Endometrial microvascular endothelial cells (primary cell): Measurements from ENCODE around the gene LAMC1. TPM values are rescaled to one million over a fixed set of nuclear protein-coding genes. Genes with fewer than 3 reads are reported as not detected.

Experiments used
- in situ Hi-C: cut with HindIII; loops from 2 replicates; pipeline ENCODE4 v1.10.0; 2017; ENCODE audit warnings: low sequenced_read_pairs, low pct_unique_long_range_greater_than_20kb; ENCODE audit errors: inconsistent ontology term
- total RNA-seq: library from RNA; depleted of rRNA; stranded (reverse); fragments of >200 nt; gene quantifications from one replicate; pipeline ENCODE4 v1.2.3, GENCODE V29; 2015; ENCODE audit errors: inconsistent ontology term

Gene LAMC1
- total RNA-seq, 1 donor from 2014 or later: 269 TPM

- in situ Hi-C loops: no loop called here
These were observed 4.0 kb upstream of the LAMC1 start for GRCh38 chr1:183019139-183019740.

GRCh38 chr1:183019860-183020259, 3.4 kb upstream of the LAMC1 start:
- in situ Hi-C loops: no loop called here

GRCh38 chr1:183021405-183022201, 1.6 kb upstream of the LAMC1 start:
- in situ Hi-C loops: no loop called here

DNA sequence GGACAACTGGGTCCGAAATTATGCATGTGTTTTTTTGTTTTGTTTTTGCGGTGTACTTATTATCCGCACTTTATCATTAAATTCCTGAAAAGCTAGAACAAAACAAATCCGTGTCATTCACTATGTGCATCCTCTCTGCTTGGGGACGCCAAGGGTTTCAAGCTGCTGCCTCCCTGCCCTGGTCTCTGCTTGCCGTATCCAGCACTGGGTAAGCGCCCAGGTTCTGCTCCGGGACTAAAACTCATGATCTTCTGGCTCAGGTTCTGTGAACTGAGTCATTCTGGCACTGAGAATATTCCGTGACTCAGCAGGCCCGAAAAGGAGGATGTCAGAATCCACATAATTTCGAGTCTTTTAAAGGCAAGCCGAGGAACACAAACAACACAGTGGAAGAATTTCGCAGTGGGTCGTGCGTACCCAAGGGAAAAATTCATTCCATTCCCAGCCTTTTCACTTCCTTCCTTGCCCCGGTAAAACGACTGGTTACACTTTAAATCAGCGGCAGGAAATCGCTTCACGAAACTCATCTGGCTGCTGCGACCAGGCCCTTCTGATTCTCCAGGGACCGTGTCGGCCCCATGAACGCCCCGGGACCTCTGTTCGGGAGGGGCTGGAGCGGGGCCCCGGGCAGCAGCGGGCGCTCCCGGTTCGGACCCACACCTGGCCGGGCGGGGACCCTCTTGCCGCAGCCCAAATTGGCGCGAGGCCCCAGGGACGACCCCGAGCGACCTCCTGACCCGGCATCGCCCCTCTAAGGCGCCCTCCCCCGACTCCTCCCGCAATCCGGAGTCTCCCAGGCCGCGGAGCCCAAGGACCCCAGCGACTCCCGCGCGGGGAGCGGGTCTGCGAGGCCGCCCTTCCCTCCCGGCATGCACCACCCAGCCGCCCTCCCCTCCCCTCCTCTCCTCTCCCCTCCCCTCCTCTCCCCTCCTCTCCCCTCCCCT, 746 bp upstream of the LAMC1 start:
- in situ Hi-C loops: no loop called here

- in situ Hi-C loops: no loop called here
These were observed 539 bp downstream of the LAMC1 start for GRCh38 chr1:183023601-183024316.

GRCh38 chr1:183024317-183025009, 1.2 kb downstream of the LAMC1 start:
- in situ Hi-C loops: no loop called here

- in situ Hi-C loops: no loop called here
These were observed 1.8 kb downstream of the LAMC1 start for GRCh38 chr1:183025010-183025337.

DNA sequence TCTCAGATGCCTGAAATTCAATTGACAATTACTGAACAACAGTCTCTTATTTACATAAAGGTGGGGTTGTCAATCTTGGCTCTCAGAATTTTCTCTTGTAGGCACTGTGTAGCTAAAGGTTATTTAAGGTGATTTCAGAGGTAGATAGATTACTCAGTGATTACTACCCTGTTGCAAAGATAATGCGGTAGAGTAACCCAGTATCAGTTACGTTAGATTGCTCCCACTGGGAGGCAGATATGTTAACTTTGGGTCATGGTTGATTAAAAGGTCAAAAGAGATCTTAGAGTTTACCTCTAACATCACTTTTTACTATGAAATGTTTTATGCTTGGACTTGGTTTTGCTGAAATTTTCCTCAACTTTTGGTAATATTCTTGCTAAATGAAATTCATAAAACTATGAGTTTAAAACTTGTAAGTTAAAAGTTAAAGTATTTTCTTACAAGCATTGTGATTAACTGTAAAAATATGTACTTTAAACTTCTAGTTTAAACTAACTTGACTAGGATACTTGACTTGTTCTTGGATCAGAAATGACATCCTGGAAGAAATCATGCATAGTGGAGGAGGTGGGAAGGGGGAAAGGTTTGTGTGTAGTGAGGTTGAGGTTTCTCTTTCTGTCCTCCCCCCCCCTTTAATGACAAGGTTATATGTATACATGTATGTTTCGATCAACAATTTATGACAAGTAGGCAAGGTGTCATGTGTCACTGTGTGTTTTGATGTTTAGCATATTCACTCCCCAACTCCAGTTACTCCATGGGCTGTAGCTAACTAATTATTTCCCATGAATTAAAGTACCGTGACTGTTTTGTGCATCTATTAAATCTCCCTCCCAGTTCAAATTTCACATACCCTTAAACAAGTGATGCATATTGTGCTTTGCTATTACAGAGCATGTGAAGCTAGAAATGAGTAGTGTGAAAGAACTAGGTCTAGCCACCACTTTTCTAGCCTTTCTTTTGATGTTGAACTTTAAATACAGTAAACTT, 2.9 kb downstream of the LAMC1 start:
- in situ Hi-C loops: no loop called here

DNA sequence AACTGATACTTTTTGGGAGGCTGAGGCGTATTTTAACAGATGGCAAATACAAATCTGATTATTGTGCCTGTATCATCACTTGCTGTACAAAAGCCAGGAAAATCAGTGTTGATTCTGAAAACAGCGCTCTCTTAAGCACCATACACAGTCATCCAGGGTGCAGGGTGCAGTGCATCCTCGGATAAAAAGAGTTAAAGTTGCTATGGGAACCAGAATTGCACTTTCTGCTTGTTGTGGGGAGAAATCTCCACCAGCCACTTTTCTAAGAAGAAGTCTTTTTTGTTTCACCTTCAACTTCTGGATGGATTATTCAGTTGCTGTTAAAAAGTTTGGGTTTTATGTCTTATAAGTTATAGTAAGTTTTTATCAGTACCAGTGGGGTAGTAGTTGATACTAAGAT, 3.8 kb downstream of the LAMC1 start:
- in situ Hi-C loops: no loop called here

- in situ Hi-C loops: no loop called here
These were observed 4.6 kb downstream of the LAMC1 start for GRCh38 chr1:183027791-183028190.

DNA sequence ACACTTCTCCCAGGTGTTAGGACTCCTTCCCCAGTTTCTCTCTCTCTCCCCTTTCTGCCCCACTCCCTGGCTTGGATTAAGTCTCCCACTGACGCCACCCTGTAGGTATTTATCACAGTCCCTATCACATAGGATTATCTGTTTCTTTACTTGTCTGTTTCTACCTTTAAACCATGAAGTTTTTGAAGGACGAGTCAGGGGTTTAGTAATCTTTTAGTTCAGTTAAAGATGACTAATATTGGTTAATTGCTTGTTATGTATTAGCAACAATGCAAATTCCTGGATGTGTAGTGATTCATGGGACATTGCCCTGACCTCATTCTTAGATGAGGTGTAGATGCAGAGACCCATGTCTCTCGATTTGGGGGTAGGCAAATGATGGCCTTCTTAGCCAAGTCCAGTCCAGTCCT, 6.4 kb downstream of the LAMC1 start:
- in situ Hi-C loops: no loop called here

- in situ Hi-C loops: no loop called here
These were observed 6.8 kb downstream of the LAMC1 start for GRCh38 chr1:183030053-183030452.

GRCh38 chr1:183032122-183032921, 9.1 kb downstream of the LAMC1 start:
- in situ Hi-C loops: no loop called here

- in situ Hi-C loops: no loop called here
These were observed 10.0 kb downstream of the LAMC1 start for GRCh38 chr1:183033205-183033604.

DNA sequence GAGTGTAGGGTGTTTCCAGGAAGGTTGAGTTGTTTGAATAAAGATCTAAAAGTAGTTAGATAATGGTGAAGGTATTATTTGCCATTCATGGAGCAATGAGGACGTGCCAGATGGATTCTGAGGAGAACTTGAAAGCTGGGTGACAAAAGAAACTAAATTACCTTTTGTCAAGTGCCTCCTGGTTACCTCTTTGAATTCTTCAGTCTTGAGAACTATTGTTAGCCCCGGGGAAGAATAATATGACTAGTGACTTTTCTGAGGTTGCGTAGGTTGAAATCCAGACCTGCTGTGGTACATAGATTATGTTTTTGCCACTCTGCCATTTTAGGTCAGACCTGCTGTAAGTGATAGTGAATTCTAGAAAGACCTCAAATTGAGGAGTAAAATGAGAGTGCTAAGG, 11.5 kb downstream of the LAMC1 start:
- in situ Hi-C loops: no loop called here

- in situ Hi-C loops: no loop called here
These were observed 15.2 kb downstream of the LAMC1 start for GRCh38 chr1:183038333-183038866.
